IMR-90 (cell line): ENCODE results near the gene ST7. TPM values are rescaled to one million over a fixed set of nuclear protein-coding genes. Genes with fewer than 3 reads are reported as not detected.

Source experiments
- ATAC-seq: fragments of 200-7000 bp; cut with Tn5 transposase; 2 replicates; pipeline ENCODE4 v1.9.1; 2020; ENCODE audit warnings: low read depth, mild to moderate bottlenecking, moderate library complexity
- BruUV-seq: library from RNA; stranded (reverse); fragments of 400-500 nt; replicated peaks from 2 replicates; lab custom pipeline; 2021; lab: Mats Ljungman, UMichigan
- CTCF ChIA-PET: fragments of 300-600 bp; formaldehyde crosslinking; extraction: SDS; loops from one replicate; lab custom pipeline; 2021; ENCODE audit warnings: antibody characterized with exemption; lab: Yijun Ruan, JAX
- POLR2A ChIA-PET: fragments of 300-600 bp; sonication (Branson Sonifier 250); formaldehyde crosslinking; loops from one replicate; lab custom pipeline; 2022; ENCODE audit warnings: antibody characterized with exemption; ENCODE audit not compliant: unreplicated experiment; lab: Charles Lee
- DNase-seq: peaks from one replicate; pipeline ENCODE4 v3.0.0; 2013
- H2AFZ ChIP-seq: replicated peaks from 2 replicates; pipeline ENCODE3; 2013; ENCODE audit warnings: low read length, mild to moderate bottlenecking; ENCODE audit not compliant: poor library complexity
- H2AK5ac ChIP-seq: 2 replicates; pipeline ENCODE4 v1.6.1; 2013; ENCODE audit warnings: low read depth, low read length, inconsistent platforms
- H2AK9ac ChIP-seq: replicated peaks from 2 replicates; pipeline ENCODE3; 2013; ENCODE audit warnings: mild to moderate bottlenecking, low read depth, low read length, moderate library complexity; ENCODE audit not compliant: poor library complexity
- H2BK120ac ChIP-seq: 2 replicates; pipeline ENCODE4 v1.6.1; 2013; ENCODE audit warnings: low read depth, low read length, inconsistent platforms
- H2BK15ac ChIP-seq: 3 replicates; pipeline ENCODE4 v1.6.1; 2013; ENCODE audit warnings: low read depth, low read length, inconsistent platforms
- H2BK20ac ChIP-seq: 2 replicates; pipeline ENCODE4 v1.6.1; 2013; ENCODE audit warnings: low read depth, mild to moderate bottlenecking, inconsistent platforms, low read length, moderate library complexity
- H2BK5ac ChIP-seq: 2 replicates; pipeline ENCODE4 v1.6.1; 2013; ENCODE audit warnings: mild to moderate bottlenecking, low read depth, low read length, inconsistent platforms; ENCODE audit not compliant: poor library complexity, severe bottlenecking
- H3K14ac ChIP-seq: replicated peaks from 2 replicates; pipeline ENCODE4 v1.6.1; 2013; ENCODE audit warnings: low read depth, low read length, inconsistent platforms
- H3K18ac ChIP-seq: 2 replicates; pipeline ENCODE4 v1.6.1; 2013; ENCODE audit warnings: low read depth, low read length, control low read depth
- H3K23ac ChIP-seq: 2 replicates; pipeline ENCODE4 v1.6.1; 2013; ENCODE audit warnings: low read depth, low read length, inconsistent platforms
- H3K27ac ChIP-seq: 2 replicates; pipeline ENCODE4 v1.5.1; 2013; ENCODE audit warnings: mild to moderate bottlenecking, control low read depth, low read length; ENCODE audit not compliant: insufficient read depth
- H3K27me3 ChIP-seq: 2 replicates; pipeline ENCODE4 v1.6.1; 2013; ENCODE audit warnings: low read length; ENCODE audit not compliant: control insufficient read depth, insufficient read depth
- H3K36me3 ChIP-seq: 2 replicates; pipeline ENCODE4 v1.6.1; 2013; ENCODE audit warnings: low read length, mixed read lengths; ENCODE audit not compliant: control insufficient read depth, insufficient read depth
- H3K4ac ChIP-seq: 2 replicates; pipeline ENCODE4 v1.6.1; 2013; ENCODE audit warnings: low read depth, low read length, inconsistent platforms
- H3K4me1 ChIP-seq: 2 replicates; pipeline ENCODE4 v1.6.1; 2013; ENCODE audit warnings: low read length, mixed read lengths; ENCODE audit not compliant: control insufficient read depth, insufficient read depth
- H3K4me2 ChIP-seq: 2 replicates; pipeline ENCODE4 v1.6.1; 2013; ENCODE audit warnings: low read depth, mild to moderate bottlenecking, control low read depth, low read length, moderate library complexity
- H3K4me3 ChIP-seq: 2 replicates; pipeline ENCODE4 v1.5.1; 2013; ENCODE audit warnings: low read depth, mild to moderate bottlenecking, control low read depth, low read length, moderate library complexity; ENCODE audit not compliant: insufficient read depth
- H3K56ac ChIP-seq: 2 replicates; pipeline ENCODE4 v1.6.1; 2013; ENCODE audit warnings: low read length, inconsistent platforms; ENCODE audit not compliant: insufficient read depth; ENCODE audit errors: extremely low read depth
- H3K79me1 ChIP-seq, 2 experiments: 2 replicates each; pipeline ENCODE4 v1.6.1; 2013; ENCODE audit warnings: low read length in 2 of 2, inconsistent platforms in 1 of 2, low read depth in 1 of 2
- H3K9ac ChIP-seq: 2 replicates; pipeline ENCODE4 v1.6.1; 2013; ENCODE audit warnings: low read depth, low read length, control low read depth
- H3K9me1 ChIP-seq: 2 replicates; pipeline ENCODE4 v1.6.1; 2013; ENCODE audit warnings: low read length, inconsistent platforms; ENCODE audit not compliant: insufficient read depth
- H3K9me3 ChIP-seq: 2 replicates; pipeline ENCODE4 v1.6.1; 2013; ENCODE audit warnings: low read length; ENCODE audit not compliant: control insufficient read depth, insufficient read depth
- H4K20me1 ChIP-seq: 2 replicates; pipeline ENCODE4 v1.6.1; 2013; ENCODE audit warnings: low read length, inconsistent platforms; ENCODE audit not compliant: insufficient read depth
- H4K5ac ChIP-seq: 2 replicates; pipeline ENCODE4 v1.6.1; 2013; ENCODE audit warnings: mild to moderate bottlenecking, low read depth, low read length, control low read depth
- H4K8ac ChIP-seq, 2 experiments: 2 replicates each; pipeline ENCODE4 v1.6.1; 2013; ENCODE audit warnings: low read depth in 2 of 2, low read length in 2 of 2, control low read depth in 1 of 2, inconsistent platforms in 1 of 2
- H4K91ac ChIP-seq: 2 replicates; pipeline ENCODE4 v1.6.1; 2013; ENCODE audit warnings: low read depth, low read length, inconsistent platforms; ENCODE audit not compliant: insufficient read depth
- BHLHE40 ChIP-seq: fragments of 150-350 bp; IDR thresholded peaks from 2 replicates; pipeline ENCODE4 v1.6.1; 2016; ENCODE audit warnings: mild to moderate bottlenecking, low read depth, low read length
- CEBPB ChIP-seq: IDR thresholded peaks from 2 replicates; pipeline ENCODE4 v1.6.1; 2012; ENCODE audit warnings: low read depth, low read length, improper control_type of control experiment
- CTCF ChIP-seq: conservative IDR thresholded peaks from 2 replicates; pipeline ENCODE4 v1.5.1; 2012; ENCODE audit warnings: mild to moderate bottlenecking, low read depth, low read length, improper control_type of control experiment
- ELK1 ChIP-seq: fragments of 150-350 bp; IDR thresholded peaks from 2 replicates; pipeline ENCODE4 v1.6.1; 2016; ENCODE audit warnings: low read depth, mild to moderate bottlenecking, low read length, moderate library complexity, borderline replicate concordance
- FOS ChIP-seq: fragments of 150-350 bp; IDR thresholded peaks from 2 replicates; pipeline ENCODE4 v1.6.1; 2016; ENCODE audit warnings: low read depth, low read length
- MAZ ChIP-seq: IDR thresholded peaks from 2 replicates; pipeline ENCODE4 v1.6.1; 2012; ENCODE audit warnings: low read depth, mild to moderate bottlenecking, low read length, improper control_type of control experiment, moderate library complexity, borderline replicate concordance
- MXI1 ChIP-seq: IDR thresholded peaks from 2 replicates; pipeline ENCODE4 v1.6.1; 2012; ENCODE audit warnings: low read depth, mild to moderate bottlenecking, low read length, moderate library complexity, borderline replicate concordance
- POLR2A ChIP-seq: IDR thresholded peaks from 2 replicates; pipeline ENCODE4 v1.6.1; 2012; ENCODE audit warnings: mild to moderate bottlenecking, low read depth, low read length
- RCOR1 ChIP-seq: IDR thresholded peaks from 2 replicates; pipeline ENCODE4 v1.6.1; 2012; ENCODE audit warnings: mild to moderate bottlenecking, low read length, improper control_type of control experiment; ENCODE audit not compliant: insufficient replicate concordance
- RFX5 ChIP-seq: IDR thresholded peaks from 2 replicates; pipeline ENCODE4 v1.8.0; 2012; ENCODE audit warnings: low read depth, mild to moderate bottlenecking, low read length, moderate library complexity
- SMC3 ChIP-seq: fragments of 150-350 bp; IDR thresholded peaks from 2 replicates; pipeline ENCODE4 v1.6.1; 2016; ENCODE audit warnings: low read depth, mild to moderate bottlenecking, antibody characterized with exemption, low read length, moderate library complexity
- USF2 ChIP-seq: fragments of 150-350 bp; IDR thresholded peaks from 2 replicates; pipeline ENCODE4 v1.6.1; 2017; ENCODE audit warnings: mild to moderate bottlenecking, antibody characterized with exemption, low read length, low read depth
- WGBS, 2 experiments: methylation state at CpG; one replicate each; pipeline versions ENCODE4 v1.1.5 to v1.1.7; 2013; ENCODE audit warnings: missing lambda C conversion rate in 2 of 2; ENCODE audit not compliant: insufficient read length in 1 of 2; ENCODE audit errors: extremely low coverage in 2 of 2; 5-methylcytosine and 5-hydroxymethylcytosine counted together
- dilution Hi-C: fragments of 300-500 bp; cut with HindIII; formaldehyde crosslinking; loops from one replicate; pipeline ENCODE4 v1.14.3; 2018; ENCODE audit warnings: low sequenced_read_pairs; ENCODE audit not compliant: unreplicated experiment
- in situ Hi-C: fragments of 300-500 bp; cut with MboI; formaldehyde crosslinking; loops from 3 replicates; pipeline ENCODE4 v1.14.3; 2019; ENCODE audit warnings: low sequenced_read_pairs, inconsistent platforms, mixed read lengths
- intact Hi-C: fragments of 100-400 bp; cut with micrococcal nuclease; formaldehyde crosslinking; loops from 2 replicates; pipeline ENCODE4 v1.10.0; 2022
- polyA plus RNA-seq, 3 experiments: library from polyadenylated mRNA; depleted of rRNA; stranded (reverse); fragments of >200 nt; gene quantifications; 2 replicates each; pipeline ENCODE4 v1.2.3, GENCODE V29; 2012; ENCODE audit warnings: low replicate concordance in 1 of 3
- total RNA-seq: library from RNA; depleted of rRNA; stranded (reverse); fragments of >200 nt; gene quantifications from 2 replicates; pipeline ENCODE4 v1.2.3, GENCODE V29; 2012

Gene ST7
- total and polyA plus RNA-seq, 2 of the 4 experiments (the other 2 are of a cell fraction): 18.6 to 26.0 TPM

- Histone ChIP-seq H3K36me3 (no peaks in the 10 kb centered on the region), H4K91ac (0 out of 2 replicates have a peak overlapping the region, but pooled peaks have one; percentile 13), H2BK15ac (no peak overlapping the region; the same call in 2 of the 3 replicates), H3K79me1 (peaks cover 7 to 28% of the 10 kb centered on the region in 2 experiments), H3K9ac (peak overlapping the region; percentile 70), H2AK5ac (no peak overlapping the region), H2AK9ac (no peak overlapping the region), H3K18ac (peak overlapping the region; percentile 28), H2AFZ (peak overlapping the region; percentile 82), H3K4me2 (peak overlapping the region; percentile 83), H4K8ac (peak overlapping the region in 1 of 2 experiments; percentile 80; a peak in 3 of 4 replicates), H2BK5ac (peak overlapping the region; percentile 30), H2BK120ac (peak overlapping the region; percentile 48), H3K9me1 (no peaks in the 10 kb centered on the region), H3K27ac (peak overlapping the region; percentile 29), H3K4ac (peak overlapping the region; percentile 47; the same call in 1 of the 2 replicates), H3K56ac (peak overlapping the region; percentile 40; the same call in 1 of the 2 replicates), H4K20me1 (no peaks in the 10 kb centered on the region), H3K4me1 (peaks cover 3% of the 10 kb centered on the region), H2BK20ac (0 out of 2 replicates have a peak overlapping the region, but pooled peaks have one; percentile 4), H3K4me3 (peak overlapping the region; percentile 35), H3K27me3 (no peaks in the 10 kb centered on the region), H4K5ac (peak overlapping the region; percentile 0; the same call in 1 of the 2 replicates), H3K14ac (peak overlapping the region; percentile 59), H3K23ac (peak overlapping the region; percentile 91), H3K9me3 (no peaks in the 10 kb centered on the region)
- ChIA-PET POLR2A (no interaction called here), CTCF (interaction anchor here (0.6 to 1.6 kb wide), 3 partner anchors 14 to 48 kb away, joined by 4 to 8 read pairs (median 4); no protein-coding TSS in a partner anchor)
- intact Hi-C loops (loop anchor here (5.0 kb wide), 1 partner anchor 42 kb away; no protein-coding TSS in a partner anchor), dilution Hi-C loops (no loop called here), in situ Hi-C loops (no loop called here)
- 5% methylated on average over 7 of the region's 18 CpGs; no CpG with 5 or more reads in 1 of the 2 experiments for WGBS, 2 experiments
- BruUV-seq: no TSS peak
- peak; percentile 97 for DNase-seq
- peak; percentile 97 for ATAC-seq
- TF ChIP-seq RFX5: no peak
- no peak for TF ChIP-seq ELK1
- no peak for TF ChIP-seq MXI1
- peak; percentile 56; the same call in 1 of the 2 replicates for TF ChIP-seq CEBPB
- TF ChIP-seq MAZ: no peak; the same call in 1 of the 2 replicates
- no peak for TF ChIP-seq RCOR1
- TF ChIP-seq USF2: no peak
- peak; percentile 18; the same call in 1 of the 2 replicates for TF ChIP-seq BHLHE40
- TF ChIP-seq SMC3: no peak
- no peak for TF ChIP-seq CTCF
- TF ChIP-seq FOS: no peak
- peak; percentile 50; the same call in 1 of the 2 replicates for TF ChIP-seq POLR2A
These were observed 66.7 kb downstream of the ST7 start for GRCh38 chr7:117019786-117020590.
